ENCODE measurements around the gene MCTP1.

- TF ChIP-seq MBD4 (IDR thresholded peaks at IDR 0.05; ENCODE audit: borderline replicate concordance, low read length) = no peak
- no peak for TF ChIP-seq MYNN (CRISPR knock-in tag; IDR thresholded peaks at IDR 0.05; ENCODE audit: low read depth)
- no peak for TF ChIP-seq CAMTA2 (CRISPR knock-in tag; IDR thresholded peaks at IDR 0.05; ENCODE audit: borderline replicate concordance)
- no peak for TF ChIP-seq SIN3A (IDR thresholded peaks at IDR 0.05; ENCODE audit: borderline replicate concordance, low read depth, low read length)
- no peak for TF ChIP-seq ZNF331 (CRISPR knock-in tag; IDR thresholded peaks at IDR 0.05)
- TF ChIP-seq POLR2AphosphoS5 (IDR thresholded peaks at IDR 0.05; ENCODE audit: low read depth, low read length) = no peak
Observed at GRCh38 chr5:94740286-94740685, 544.6 kb downstream of the MCTP1 start.
